ENCODE results near the gene SMG1.
"Not testable (repeated sequence)": the region's sequence is repeated elsewhere in the genome, so short reads cannot be mapped to it uniquely, and the experiment has no call there.

SMG1 gene

DNA sequence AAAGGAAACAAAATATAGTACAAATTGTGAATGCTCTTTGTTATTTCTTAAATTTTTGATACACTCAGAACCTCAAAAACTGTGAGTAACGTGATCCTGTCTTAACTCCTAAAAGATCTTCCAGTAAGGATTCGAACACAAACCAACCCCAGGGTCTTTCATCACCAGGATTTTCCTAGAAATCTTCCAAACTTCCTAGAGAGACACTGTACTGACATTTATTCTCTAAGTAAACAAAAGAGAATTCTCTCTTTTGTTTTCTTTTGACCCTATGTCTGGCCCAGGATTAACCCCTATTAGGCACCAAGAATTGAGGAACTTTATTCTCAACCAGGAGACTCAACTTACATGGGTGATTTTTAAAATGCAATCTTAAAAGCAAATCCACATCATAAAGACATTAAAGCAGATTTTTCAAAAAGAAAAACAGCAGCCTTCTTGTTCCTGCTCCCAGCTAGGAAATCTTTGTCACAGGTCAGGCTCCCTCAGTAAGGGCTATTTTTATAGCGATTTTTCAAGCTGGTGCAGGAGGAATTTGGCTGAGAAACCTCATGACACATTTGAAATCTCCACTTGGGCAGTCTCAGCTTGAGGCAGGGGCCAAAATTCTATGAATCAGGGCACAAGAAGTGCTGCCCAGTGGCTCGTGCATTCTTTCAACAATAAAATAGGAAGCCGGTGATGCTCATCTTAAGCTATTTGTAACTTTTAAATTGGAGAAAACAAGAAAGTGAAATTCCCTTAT lies 6.2 kb upstream of the SMG1 start:
- no peak for DNase-seq

DNA sequence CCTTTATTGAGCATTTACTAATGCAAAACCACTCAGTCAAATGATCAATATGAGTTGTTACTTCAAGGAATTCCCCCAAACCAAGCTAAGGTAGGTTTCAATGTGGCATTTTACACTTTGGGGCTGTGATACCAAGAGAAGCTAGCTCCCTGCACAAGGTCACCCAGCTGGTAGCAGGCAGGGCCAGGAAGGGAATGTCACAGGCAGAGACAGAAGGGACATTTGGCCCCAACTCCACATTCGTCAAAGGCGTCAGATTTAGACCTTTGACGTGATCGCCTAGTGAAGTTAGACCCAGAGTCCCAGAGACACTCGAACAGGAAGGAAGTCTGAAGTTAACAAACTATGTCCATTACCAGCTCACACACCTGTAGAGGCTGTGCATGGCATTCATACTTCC lies 5.5 kb upstream of the SMG1 start:
- no peak for DNase-seq

GRCh38 chr16:18930095-18930494 lies 3.9 kb upstream of the SMG1 start:
- DNase-seq = not testable (repeated sequence)

GRCh38 chr16:18928073-18928472 lies 1.9 kb upstream of the SMG1 start:
- DNase-seq = not testable (repeated sequence)

- DNase-seq = peak; percentile 40
Observed at GRCh38 chr16:18925215-18925985, 808 bp downstream of the SMG1 start.

GRCh38 chr16:18923935-18924334 lies 2.3 kb downstream of the SMG1 start:
- DNase-seq = not testable (repeated sequence)

DNA sequence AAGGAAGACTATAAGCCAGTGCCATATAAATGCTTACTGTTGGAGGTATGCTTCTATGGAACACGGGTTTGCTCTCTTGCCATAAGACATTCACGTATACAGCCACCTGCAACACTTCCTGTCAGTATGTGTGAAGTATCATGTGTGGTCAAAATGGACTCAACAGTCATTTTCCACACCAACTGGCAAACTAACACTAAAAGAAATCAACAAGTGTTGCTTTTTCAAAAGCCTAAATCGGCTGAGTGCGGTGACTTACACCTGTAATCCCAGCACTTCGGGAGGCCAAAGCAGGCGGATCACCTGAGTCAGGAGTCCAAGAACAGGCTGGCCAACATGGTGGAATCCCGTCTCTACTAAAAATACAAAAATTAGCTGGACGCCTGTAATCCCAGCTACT lies 3.1 kb downstream of the SMG1 start:
- not testable (repeated sequence) for DNase-seq

- DNase-seq = not testable (repeated sequence)
Observed at GRCh38 chr16:18909585-18909984, 16.6 kb downstream of the SMG1 start.

DNA sequence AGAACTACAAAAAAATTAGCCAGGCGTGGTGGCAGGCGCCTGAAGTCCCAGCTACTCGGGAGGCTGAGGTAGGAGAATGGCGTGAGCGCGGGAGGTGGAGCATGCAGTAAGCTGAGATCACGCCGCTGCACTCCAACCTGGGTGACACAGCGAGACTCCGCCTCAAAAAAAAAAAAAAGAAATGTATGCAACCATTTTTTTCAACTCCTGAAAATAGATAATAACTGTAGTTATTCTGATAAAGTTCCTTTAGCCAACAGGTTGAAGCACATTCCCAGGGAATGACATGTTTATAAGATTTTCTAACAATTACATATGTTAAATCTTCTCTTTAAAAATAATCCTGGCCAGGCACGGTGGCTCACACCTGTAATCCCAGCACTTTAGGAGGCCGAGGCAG lies 17.5 kb downstream of the SMG1 start:
- not testable (repeated sequence) for DNase-seq

- not testable (repeated sequence) for DNase-seq
Observed at GRCh38 chr16:18902778-18903177, 23.4 kb downstream of the SMG1 start.

- DNase-seq = not testable (repeated sequence)
Observed at GRCh38 chr16:18902044-18902443, 24.2 kb downstream of the SMG1 start.

GRCh38 chr16:18901194-18901593 lies 25.0 kb downstream of the SMG1 start:
- DNase-seq = not testable (repeated sequence)

DNA sequence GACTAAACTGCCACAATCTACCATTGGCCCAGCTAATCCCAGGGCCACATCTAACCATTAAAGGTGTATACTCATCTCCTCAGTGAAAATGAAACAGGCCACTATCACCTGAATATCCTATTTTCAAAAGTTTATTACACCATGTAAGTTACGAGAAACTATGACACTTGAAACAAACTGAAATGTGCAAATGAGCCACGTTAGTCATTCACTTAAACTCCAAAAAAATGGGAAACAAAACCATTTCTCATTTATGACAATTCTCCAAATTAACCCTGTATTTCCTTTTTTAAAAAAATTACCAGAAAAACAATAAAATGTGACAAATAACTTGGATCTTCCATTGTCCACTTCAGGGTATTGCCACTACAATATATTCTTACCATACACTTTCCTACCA lies 41.8 kb downstream of the SMG1 start:
- DNase-seq = not testable (repeated sequence)

- not testable (repeated sequence) for DNase-seq
Observed at GRCh38 chr16:18877734-18878133, 48.5 kb downstream of the SMG1 start.

DNA sequence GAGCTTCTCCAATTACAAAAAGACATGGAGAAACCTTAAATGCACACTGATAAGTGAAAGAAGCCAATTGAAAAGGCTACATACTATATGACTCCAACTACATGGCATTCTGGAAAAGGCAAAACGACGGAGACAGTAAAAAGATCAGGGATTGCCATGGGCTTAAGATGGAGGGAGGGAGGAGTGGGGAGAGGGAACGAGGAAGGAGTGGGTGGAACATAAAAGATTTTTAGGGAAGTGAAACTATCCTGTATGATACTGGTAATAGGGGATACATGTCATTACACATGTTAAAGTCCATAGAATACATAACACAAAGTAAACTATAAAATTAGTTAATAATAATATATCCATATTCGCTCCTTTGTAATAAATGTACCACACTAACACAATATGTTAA lies 48.9 kb downstream of the SMG1 start:
- not testable (repeated sequence) for DNase-seq

GRCh38 chr16:18876301-18876700 lies 49.9 kb downstream of the SMG1 start:
- not testable (repeated sequence) for DNase-seq

DNA sequence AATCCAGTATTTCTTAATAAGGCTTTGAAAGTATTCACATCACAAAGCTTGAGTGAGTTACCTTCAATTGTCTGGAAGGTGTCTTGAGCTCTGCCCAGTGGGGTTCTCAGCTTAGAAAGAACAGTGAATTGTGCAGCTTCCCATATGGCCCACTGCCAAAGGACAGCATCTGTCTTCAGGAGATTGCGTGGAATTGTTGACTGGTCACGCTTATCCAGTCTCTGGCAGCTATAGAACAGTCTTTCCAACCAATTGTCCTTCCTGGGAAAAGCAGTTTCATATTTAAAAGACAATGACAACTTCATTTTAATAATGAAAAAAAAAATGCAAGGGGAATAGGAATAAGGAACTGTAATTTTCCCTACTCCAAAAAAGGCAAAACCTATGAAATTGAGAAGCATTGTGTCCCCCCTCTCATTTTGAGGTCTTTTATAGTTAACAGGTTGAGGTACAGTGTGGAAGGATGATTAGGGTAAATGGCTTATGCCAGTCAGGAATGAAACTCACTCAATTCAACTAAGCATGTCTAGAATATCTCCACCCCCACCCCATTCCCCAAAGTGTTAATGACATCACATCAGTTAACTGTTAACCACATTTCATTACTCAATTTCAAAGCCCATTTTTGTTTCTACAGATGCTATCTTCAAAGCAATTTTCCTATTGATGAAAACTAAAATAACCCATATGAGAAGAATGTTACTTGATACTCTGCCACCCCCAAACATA lies 57.0 kb downstream of the SMG1 start:
- DNase-seq = not testable (repeated sequence)

- not testable (repeated sequence) for DNase-seq
Observed at GRCh38 chr16:18866277-18866823, 59.9 kb downstream of the SMG1 start.

DNA sequence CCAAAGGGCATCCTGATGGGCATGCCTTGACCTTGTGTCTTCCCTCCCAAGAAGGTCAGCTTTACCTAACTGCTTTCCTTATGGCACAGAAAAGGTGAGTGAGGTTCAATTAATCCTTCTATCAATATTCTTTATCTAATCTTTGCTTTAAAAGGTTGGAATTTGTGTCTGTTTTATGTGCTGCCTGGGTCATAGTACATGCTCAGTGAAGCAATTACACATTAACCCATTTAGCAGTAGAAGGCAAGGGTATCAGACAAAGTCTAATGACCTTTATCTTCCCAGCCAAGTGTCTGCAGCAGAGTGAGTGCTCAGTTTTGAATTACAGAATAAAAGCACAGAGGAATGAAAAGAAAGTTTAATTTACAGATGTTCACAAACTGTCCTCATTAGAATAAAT lies 63.3 kb downstream of the SMG1 start:
- not testable (repeated sequence) for DNase-seq

- DNase-seq = no peak
Observed at GRCh38 chr16:18855196-18855595, 71.0 kb downstream of the SMG1 start.

DNA sequence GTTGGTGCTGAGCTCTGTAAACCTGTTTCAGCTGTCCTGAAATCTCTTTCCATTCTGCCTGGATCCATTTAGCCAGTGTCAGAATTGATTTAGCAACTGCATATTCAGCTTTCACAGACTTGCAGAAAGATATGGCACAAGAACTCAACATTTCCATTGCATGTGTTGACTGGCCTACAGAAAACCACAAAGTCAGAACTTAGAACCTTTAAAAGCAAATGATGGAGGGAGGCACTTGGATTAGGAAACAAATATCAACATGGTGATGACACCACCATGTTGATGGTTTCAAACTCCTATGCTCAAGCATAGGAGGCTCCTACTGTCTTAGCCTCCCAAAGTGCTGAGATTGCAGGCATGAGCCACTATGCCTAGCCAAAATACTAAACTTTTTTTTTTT lies 72.5 kb downstream of the SMG1 start:
- DNase-seq = no peak

- DNase-seq = no peak
Observed at GRCh38 chr16:18852647-18853046, 73.6 kb downstream of the SMG1 start.

- no peak for DNase-seq
Observed at GRCh38 chr16:18846416-18846815, 79.8 kb downstream of the SMG1 start.
